Liver (tissue), 9 donors: ENCODE data around the gene LHX6. TPM values are rescaled to one million over a fixed set of nuclear protein-coding genes. Genes with fewer than 3 reads are reported as not detected.

ENCODE experiments used
- DNase-seq: peaks from one replicate; pipeline ENCODE4 v3.0.0-alpha.2; 2017; ENCODE audit warnings: low spot score
- H3K27ac ChIP-seq, 2 donors: one replicate each; pipeline ENCODE4 v1.7.0; 2013; ENCODE audit warnings: inconsistent platforms in 2 of 2, low read length in 2 of 2, control low read depth in 1 of 2, low read depth in 1 of 2, mild to moderate bottlenecking in 1 of 2
- H3K27me3 ChIP-seq, 4 donors: one replicate each; pipeline versions ENCODE4 v1.6.1 to v1.7.0; 2013; ENCODE audit warnings: low read length in 3 of 4, inconsistent platforms in 1 of 4, mild to moderate bottlenecking in 1 of 4, moderate library complexity in 1 of 4; ENCODE audit not compliant: control insufficient read depth in 4 of 4, insufficient read depth in 4 of 4
- H3K36me3 ChIP-seq, 4 donors: one replicate each; pipeline versions ENCODE4 v1.6.1 to v1.7.0; 2013; ENCODE audit warnings: low read length in 3 of 4, mild to moderate bottlenecking in 3 of 4, low read depth in 1 of 4, moderate library complexity in 1 of 4; ENCODE audit not compliant: control insufficient read depth in 4 of 4, insufficient read depth in 3 of 4
- H3K4me1 ChIP-seq, 4 donors: one replicate each; pipeline versions ENCODE4 v1.6.1 to v1.7.0; 2013; ENCODE audit warnings: low read length in 3 of 4, mild to moderate bottlenecking in 3 of 4, moderate library complexity in 1 of 4; ENCODE audit not compliant: control insufficient read depth in 4 of 4, insufficient read depth in 4 of 4
- H3K4me3 ChIP-seq, 3 donors: one replicate each; pipeline versions ENCODE4 v1.6.1 to v1.7.0; 2013; ENCODE audit warnings: low read length in 3 of 3, control low read depth in 1 of 3, low read depth in 1 of 3, mild to moderate bottlenecking in 1 of 3
- H3K9ac ChIP-seq, 2 donors: one replicate each; pipeline ENCODE4 v1.7.0; 2013; ENCODE audit warnings: low read length in 2 of 2, mild to moderate bottlenecking in 2 of 2, moderate library complexity in 2 of 2, control low read depth in 1 of 2, low read depth in 1 of 2
- H3K9me3 ChIP-seq, 4 donors: one replicate each; pipeline versions ENCODE4 v1.6.1 to v1.7.0; 2013; ENCODE audit warnings: low read length in 3 of 4; ENCODE audit not compliant: control insufficient read depth in 4 of 4
- ATF3 ChIP-seq: IDR thresholded peaks from 2 replicates; pipeline ENCODE4 v1.6.1; 2016; ENCODE audit warnings: antibody characterized with exemption
- CTCF ChIP-seq: fragments of 150-350 bp; IDR thresholded peaks from 2 replicates; pipeline ENCODE4 v1.5.1; 2017; ENCODE audit warnings: improper control_type of control experiment, low read depth, low read length; ENCODE audit not compliant: missing input control
- EGR1 ChIP-seq, 2 donors: IDR thresholded peaks; 2 replicates each; pipeline ENCODE4 v1.6.1; 2016 to 2018; ENCODE audit warnings: antibody characterized with exemption in 2 of 2, low read depth in 2 of 2
- FOXA1 ChIP-seq: IDR thresholded peaks from 2 replicates; pipeline ENCODE4 v1.6.1; 2016; ENCODE audit warnings: antibody characterized with exemption
- FOXA2 ChIP-seq: IDR thresholded peaks from 2 replicates; pipeline ENCODE4 v1.6.1; 2016; ENCODE audit warnings: antibody characterized with exemption
- GABPA ChIP-seq, 2 donors: IDR thresholded peaks in 1 of 2; conservative IDR thresholded peaks in 1 of 2; 2 replicates each; pipeline ENCODE4 v1.6.1; 2016; ENCODE audit warnings: antibody characterized with exemption in 2 of 2, mild to moderate bottlenecking in 1 of 2, moderate library complexity in 1 of 2
- HNF4A ChIP-seq, 2 donors: conservative IDR thresholded peaks; 2 replicates each; pipeline ENCODE4 v1.6.1; 2016; ENCODE audit warnings: antibody characterized with exemption in 2 of 2, mild to moderate bottlenecking in 2 of 2
- HNF4G ChIP-seq: IDR thresholded peaks from 2 replicates; pipeline ENCODE4 v1.6.1; 2016; ENCODE audit warnings: antibody characterized with exemption
- JUND ChIP-seq, 2 donors: IDR thresholded peaks; 2 replicates each; pipeline ENCODE4 v1.6.1; 2016; ENCODE audit warnings: antibody characterized with exemption in 2 of 2
- MAX ChIP-seq: IDR thresholded peaks from 2 replicates; pipeline ENCODE4 v1.6.1; 2016; ENCODE audit warnings: antibody characterized with exemption
- NR2F2 ChIP-seq: IDR thresholded peaks from 2 replicates; pipeline ENCODE4 v1.6.1; 2016; ENCODE audit warnings: antibody characterized with exemption
- RAD21 ChIP-seq, 2 donors: IDR thresholded peaks; 2 replicates each; pipeline ENCODE4 v1.6.1; 2016; ENCODE audit warnings: antibody characterized with exemption in 2 of 2, mild to moderate bottlenecking in 2 of 2
- REST ChIP-seq: IDR thresholded peaks from 2 replicates; pipeline ENCODE4 v1.6.1; 2016; ENCODE audit warnings: antibody characterized with exemption, mild to moderate bottlenecking
- RXRA ChIP-seq, 2 donors: IDR thresholded peaks; 2 replicates each; pipeline ENCODE4 v1.6.1; 2017 to 2018; ENCODE audit warnings: antibody characterized with exemption in 2 of 2, mild to moderate bottlenecking in 1 of 2
- SP1 ChIP-seq: IDR thresholded peaks from 2 replicates; pipeline ENCODE4 v1.6.1; 2018; ENCODE audit warnings: antibody characterized with exemption, mild to moderate bottlenecking
- TAF1 ChIP-seq: conservative IDR thresholded peaks from 2 replicates; pipeline ENCODE4 v1.6.1; 2016; ENCODE audit warnings: antibody characterized with exemption, mild to moderate bottlenecking
- YY1 ChIP-seq: IDR thresholded peaks from 2 replicates; pipeline ENCODE4 v1.6.1; 2016; ENCODE audit warnings: antibody characterized with exemption, mild to moderate bottlenecking
- ZBTB33 ChIP-seq: IDR thresholded peaks from 2 replicates; pipeline ENCODE4 v1.6.1; 2016; ENCODE audit warnings: antibody characterized with exemption
- WGBS: extraction: QIAGEN DNeasy Blood & Tissue Kit; methylation state at CpG from one replicate; pipeline ENCODE4 v1.1.7; 2013; 5-methylcytosine and 5-hydroxymethylcytosine counted together
- polyA plus RNA-seq, 2 donors: library from polyadenylated mRNA; stranded (reverse) in 1 of 2; unstranded in 1 of 2; fragments of 200-250 nt in 1 of 2; fragments of >200 nt in 1 of 2; fragmentation: Nextera tagmentation in 1 of 2; extraction: Ambion mirVana in 1 of 2; gene quantifications; one replicate each; pipeline versions ENCODE4 v1.2.1 to v1.2.3, GENCODE V29; 2013 to 2015
- total RNA-seq, 2 donors: library from RNA; depleted of rRNA; stranded (reverse); fragments of >200 nt; gene quantifications; one replicate each; pipeline ENCODE4 v1.2.3, GENCODE V29; 2014
- donor health status: healthy.
- donor health status: healthy.
- donor health status: healthy.
- donor health status: healthy.
- donor health status: healthy.

LHX6 gene
- total and polyA plus RNA-seq, 4 donors: 0.05 to 0.33 (median 0.18) TPM

- H3K4me3 ChIP-seq: no peak overlapping the region
- no peak overlapping the region for H3K9ac ChIP-seq
- no peak for DNase-seq
- H3K9me3 ChIP-seq: peaks cover 0 to 2% (median 0%) of the 10 kb centered on the region in 4 donors
- H3K27me3 ChIP-seq: peaks cover 0 to 38% (median 16%) of the 10 kb centered on the region in 4 donors
- H3K36me3 ChIP-seq: no peaks in the 10 kb centered on the region
- H3K4me1 ChIP-seq: peaks cover 6 to 22% (median 18%) of the 10 kb centered on the region in 4 donors
- H3K27ac ChIP-seq: no peak overlapping the region
- TF ChIP-seq ATF3 (no peak), CTCF (no peak), FOXA2 (no peak), SP1 (no peak), EGR1 (IDR thresholded peaks at IDR 0.05; ENCODE audit: low read depth in 2 of 2) (no peak), MAX (no peak), RAD21 (IDR thresholded peaks at IDR 0.05) (no peak), YY1 (no peak), GABPA (IDR thresholded peaks at IDR 0.05 in 1 of 2, conservative IDR thresholded peaks at IDR 0.05 in 1 of 2) (no peak), RXRA (IDR thresholded peaks at IDR 0.05) (no peak), REST (no peak), TAF1 (no peak), HNF4G (no peak), ZBTB33 (no peak), FOXA1 (no peak), JUND (IDR thresholded peaks at IDR 0.05) (no peak), NR2F2 (no peak), HNF4A (conservative IDR thresholded peaks at IDR 0.05) (no peak)
- 33% methylated on average over 35 of the region's 35 CpGs for WGBS
Measured at GRCh38 chr9:122216798-122217418, 11.8 kb downstream of the LHX6 start.
